Mesendoderm (in vitro differentiated cells): ENCODE data around the gene APOC3.

Experiments
- DNase-seq: peaks from one replicate; pipeline ENCODE4 v3.0.0; 2013
- H2AK5ac ChIP-seq: 2 replicates; pipeline ENCODE4 v1.6.1; 2013; ENCODE audit warnings: low read length, inconsistent platforms
- H2BK120ac ChIP-seq: 2 replicates; pipeline ENCODE4 v1.6.1; 2013; ENCODE audit warnings: low read depth, mild to moderate bottlenecking, low read length, moderate library complexity, mixed read lengths
- H2BK15ac ChIP-seq: replicated peaks from 2 replicates; pipeline ENCODE4 v1.6.1; 2013; ENCODE audit warnings: low read depth, mild to moderate bottlenecking, moderate library complexity
- H2BK5ac ChIP-seq: 2 replicates; pipeline ENCODE4 v1.6.1; 2013; ENCODE audit warnings: low read length, inconsistent platforms
- H3K18ac ChIP-seq: 2 replicates; pipeline ENCODE4 v1.6.1; 2013; ENCODE audit warnings: mild to moderate bottlenecking, low read length, mixed read lengths
- H3K23ac ChIP-seq: one replicate; pipeline ENCODE4 v1.6.1; 2013; ENCODE audit warnings: low read length
- H3K27ac ChIP-seq: 2 replicates; pipeline ENCODE4 v1.5.1; 2013; ENCODE audit warnings: low read depth, mild to moderate bottlenecking, inconsistent platforms, low read length, moderate library complexity
- H3K27me3 ChIP-seq: 2 replicates; pipeline ENCODE4 v1.6.1; 2013; ENCODE audit warnings: low read length, control low read depth, mild to moderate bottlenecking, inconsistent platforms; ENCODE audit not compliant: insufficient read depth, poor library complexity
- H3K36me3 ChIP-seq: 2 replicates; pipeline ENCODE4 v1.6.1; 2013; ENCODE audit warnings: low read length, inconsistent platforms; ENCODE audit not compliant: control insufficient read depth, insufficient read depth
- H3K4ac ChIP-seq: one replicate; pipeline ENCODE4 v1.6.1; 2013; ENCODE audit warnings: low read depth, mild to moderate bottlenecking, low read length, moderate library complexity
- H3K4me1 ChIP-seq: 2 replicates; pipeline ENCODE4 v1.6.1; 2013; ENCODE audit warnings: low read depth, low read length, inconsistent platforms; ENCODE audit not compliant: control insufficient read depth
- H3K4me2 ChIP-seq: 2 replicates; pipeline ENCODE4 v1.6.1; 2013; ENCODE audit warnings: low read length
- H3K4me3 ChIP-seq: 2 replicates; pipeline ENCODE4 v1.5.1; 2013; ENCODE audit warnings: mild to moderate bottlenecking, low read length
- H3K56ac ChIP-seq: one replicate; pipeline ENCODE4 v1.6.1; 2013; ENCODE audit warnings: low read length
- H3K79me1 ChIP-seq: 2 replicates; pipeline ENCODE4 v1.6.1; 2013; ENCODE audit warnings: low read length, inconsistent platforms
- H3K79me2 ChIP-seq: 2 replicates; pipeline ENCODE4 v1.6.1; 2013; ENCODE audit warnings: mild to moderate bottlenecking, low read length; ENCODE audit not compliant: control insufficient read depth, insufficient read depth
- H3K9ac ChIP-seq: 2 replicates; pipeline ENCODE4 v1.6.1; 2013; ENCODE audit warnings: low read length, inconsistent platforms
- H4K5ac ChIP-seq: one replicate; pipeline ENCODE4 v1.6.1; 2013; ENCODE audit warnings: low read length
- H4K8ac ChIP-seq: one replicate; pipeline ENCODE4 v1.6.1; 2013; ENCODE audit warnings: low read depth, mild to moderate bottlenecking, control low read depth, low read length, moderate library complexity
- WGBS: extraction: QIAGEN DNeasy Blood & Tissue Kit; methylation state at CpG from one replicate; pipeline ENCODE4 v1.1.7; 2013; ENCODE audit warnings: low lambda C conversion rate, missing lambda C conversion rate; ENCODE audit not compliant: insufficient coverage; ENCODE audit errors: extremely low coverage; 5-methylcytosine and 5-hydroxymethylcytosine counted together

APOC3 gene

DNA sequence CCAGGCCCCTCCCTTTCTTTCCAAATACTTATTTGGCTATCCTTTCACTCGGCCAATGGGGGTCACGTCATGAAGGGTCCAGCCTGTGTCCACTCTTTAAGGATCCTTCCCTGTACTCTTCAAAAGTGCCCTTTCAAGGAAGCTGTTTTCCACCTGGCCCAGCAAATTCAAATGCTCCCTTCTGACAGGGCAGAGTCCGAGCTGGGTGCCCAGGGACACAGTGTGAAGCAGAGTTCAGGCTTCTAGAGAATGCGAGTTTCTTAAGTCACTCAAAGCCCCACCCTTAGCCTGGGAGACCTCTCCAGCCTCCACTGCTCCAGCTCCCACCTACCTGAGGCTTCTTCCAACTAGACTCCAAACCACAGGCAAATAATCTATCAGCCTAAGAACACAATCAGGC lies 13.2 kb downstream of the APOC3 start:
- H3K9ac ChIP-seq = no peak overlapping the region
- no peak overlapping the region for H3K4me2 ChIP-seq
- no CpG with 5 or more reads among the region's 4 CpGs for WGBS
- H3K18ac ChIP-seq = no peak overlapping the region
- H3K4me3 ChIP-seq = no peak overlapping the region
- no peak overlapping the region for H3K56ac ChIP-seq
- H3K79me1 ChIP-seq = no peaks in the 10 kb centered on the region
- H3K27ac ChIP-seq = no peak overlapping the region
- no peak overlapping the region for H3K4ac ChIP-seq
- H3K27me3 ChIP-seq = no peaks in the 10 kb centered on the region
- H2BK120ac ChIP-seq = no peak overlapping the region
- H3K4me1 ChIP-seq = peaks cover 2% of the 10 kb centered on the region
- no peak for DNase-seq
- no peaks in the 10 kb centered on the region for H3K79me2 ChIP-seq
- no peak overlapping the region for H2AK5ac ChIP-seq
- H2BK15ac ChIP-seq = no peak overlapping the region
- H4K8ac ChIP-seq = no peak overlapping the region
- H3K23ac ChIP-seq = no peak overlapping the region
- H2BK5ac ChIP-seq = no peak overlapping the region
- peaks cover 2% of the 10 kb centered on the region for H3K36me3 ChIP-seq
- H4K5ac ChIP-seq = no peak overlapping the region

DNA sequence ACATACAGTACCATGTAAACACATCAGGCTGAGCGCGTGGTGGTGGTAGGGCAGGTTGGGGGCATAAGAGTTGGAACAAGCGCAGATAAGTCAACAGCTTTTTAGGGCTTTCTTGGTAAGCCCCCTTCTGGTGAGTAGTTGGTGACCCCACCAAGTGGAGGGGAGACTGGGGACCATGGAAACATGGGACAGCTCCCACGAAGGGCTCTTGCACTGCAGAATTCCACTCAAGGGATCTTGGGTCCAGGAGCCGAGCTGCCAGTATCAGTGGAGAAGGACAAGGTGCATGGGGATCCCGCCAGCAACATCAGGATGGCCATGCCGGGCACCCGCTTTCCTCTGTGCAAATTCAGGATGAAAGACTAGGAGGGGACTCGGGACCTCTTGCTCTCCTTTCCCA lies 14.0 kb downstream of the APOC3 start:
- H4K8ac ChIP-seq = no peak overlapping the region
- H3K18ac ChIP-seq = no peak overlapping the region
- no CpG with 5 or more reads among the region's 9 CpGs for whole genome bisulfite sequencing
- H3K56ac ChIP-seq = no peak overlapping the region
- no peak overlapping the region for H2AK5ac ChIP-seq
- no peak overlapping the region for H3K4ac ChIP-seq
- H3K4me2 ChIP-seq = no peak overlapping the region
- no peak for DNase-seq
- H3K79me2 ChIP-seq = no peaks in the 10 kb centered on the region
- no peak overlapping the region for H3K9ac ChIP-seq
- peaks cover 2% of the 10 kb centered on the region for H3K36me3 ChIP-seq
- no peak overlapping the region for H4K5ac ChIP-seq
- H3K4me3 ChIP-seq = no peak overlapping the region
- H3K27ac ChIP-seq = no peak overlapping the region
- no peak overlapping the region for H2BK5ac ChIP-seq
- no peak overlapping the region for H3K23ac ChIP-seq
- H2BK15ac ChIP-seq = no peak overlapping the region
- H2BK120ac ChIP-seq = no peak overlapping the region
- no peaks in the 10 kb centered on the region for H3K79me1 ChIP-seq
- H3K27me3 ChIP-seq = no peaks in the 10 kb centered on the region
- H3K4me1 ChIP-seq = no peaks in the 10 kb centered on the region

DNA sequence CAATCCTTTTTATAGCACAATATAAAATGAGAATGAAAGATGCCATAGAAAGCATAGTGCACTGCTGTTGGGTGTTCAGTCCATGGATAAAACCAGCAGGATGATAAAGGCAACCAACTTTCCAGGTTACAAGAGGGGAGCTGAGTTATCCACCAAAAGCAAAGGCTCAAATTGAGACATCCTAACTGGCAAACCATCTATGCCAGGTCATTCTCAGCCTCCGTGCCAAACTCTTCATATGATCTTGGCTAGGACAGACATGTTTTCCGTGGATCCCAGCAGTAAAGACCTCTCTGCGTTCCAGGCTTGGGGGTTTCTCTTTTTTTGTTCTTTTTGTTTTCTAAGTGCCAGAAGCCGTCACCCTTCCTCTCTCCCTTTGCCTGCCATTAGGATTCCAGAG lies 15.0 kb downstream of the APOC3 start:
- Histone ChIP-seq H3K4me2 (no peak overlapping the region), H3K79me1 (no peaks in the 10 kb centered on the region), H2BK15ac (no peak overlapping the region), H2BK120ac (no peak overlapping the region), H3K79me2 (no peaks in the 10 kb centered on the region), H3K4me3 (no peak overlapping the region), H3K36me3 (peaks cover 2% of the 10 kb centered on the region), H3K56ac (no peak overlapping the region), H3K27me3 (no peaks in the 10 kb centered on the region), H2AK5ac (no peak overlapping the region), H4K5ac (no peak overlapping the region), H3K4me1 (no peaks in the 10 kb centered on the region), H3K27ac (no peak overlapping the region), H3K9ac (no peak overlapping the region), H3K4ac (no peak overlapping the region), H4K8ac (no peak overlapping the region), H2BK5ac (no peak overlapping the region), H3K18ac (no peak overlapping the region), H3K23ac (no peak overlapping the region)
- WGBS = no CpG with 5 or more reads among the region's 4 CpGs
- no peak for DNase-seq

DNA sequence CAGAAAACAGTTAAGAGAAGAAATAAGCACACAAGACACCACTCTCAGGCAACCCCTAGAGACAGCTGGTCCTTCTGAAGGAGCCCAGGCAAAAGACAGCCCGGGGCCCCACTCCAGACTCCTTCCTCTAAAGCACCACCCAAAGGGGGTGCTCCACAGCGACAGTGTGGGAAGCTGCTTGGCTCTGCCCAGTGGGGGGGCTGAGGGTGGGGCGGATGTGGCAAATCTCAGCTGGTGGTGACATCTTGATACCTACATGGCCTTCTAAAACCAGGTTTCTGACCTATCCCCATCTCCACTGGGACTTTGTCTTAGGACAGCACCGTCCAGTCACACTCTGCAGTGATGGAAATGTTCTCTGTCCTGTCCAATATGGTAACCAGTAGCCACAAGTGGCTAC lies 17.9 kb downstream of the APOC3 start:
- no peak overlapping the region for H2BK5ac ChIP-seq
- H3K36me3 ChIP-seq = peaks cover 2% of the 10 kb centered on the region
- H3K27me3 ChIP-seq = no peaks in the 10 kb centered on the region
- H4K5ac ChIP-seq = no peak overlapping the region
- no peak overlapping the region for H3K18ac ChIP-seq
- no peak overlapping the region for H2BK120ac ChIP-seq
- H2BK15ac ChIP-seq = no peak overlapping the region
- H3K56ac ChIP-seq = no peak overlapping the region
- H3K4me3 ChIP-seq = no peak overlapping the region
- no peak overlapping the region for H4K8ac ChIP-seq
- H3K23ac ChIP-seq = no peak overlapping the region
- no peak overlapping the region for H2AK5ac ChIP-seq
- no peaks in the 10 kb centered on the region for H3K79me1 ChIP-seq
- no peak overlapping the region for H3K27ac ChIP-seq
- no peak for DNase-seq
- no CpG with 5 or more reads among the region's 4 CpGs for WGBS
- no peak overlapping the region for H3K4ac ChIP-seq
- H3K4me2 ChIP-seq = no peak overlapping the region
- H3K4me1 ChIP-seq = no peaks in the 10 kb centered on the region
- H3K9ac ChIP-seq = no peak overlapping the region
- H3K79me2 ChIP-seq = no peaks in the 10 kb centered on the region

DNA sequence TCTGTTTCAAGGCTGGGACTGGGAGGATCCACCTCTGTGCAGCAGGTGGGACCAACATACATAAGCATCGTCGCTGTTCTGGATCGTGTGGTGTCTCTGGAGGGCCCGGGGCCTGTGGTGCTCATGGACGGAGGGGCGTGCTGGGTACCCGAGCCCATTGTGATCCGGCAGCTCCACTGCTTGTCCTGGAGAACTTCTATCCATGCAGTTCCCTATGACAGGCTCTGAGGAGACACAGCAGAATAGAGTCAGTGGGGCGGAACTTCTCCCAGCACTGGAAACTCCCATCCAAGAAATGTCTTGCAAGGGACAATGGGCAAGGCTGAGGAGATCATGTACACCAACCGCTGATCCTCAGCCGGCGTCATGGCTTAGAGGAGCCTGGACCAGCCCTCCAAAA lies 19.4 kb downstream of the APOC3 start:
- Histone ChIP-seq H4K5ac (no peak overlapping the region), H3K79me2 (no peaks in the 10 kb centered on the region), H2BK5ac (no peak overlapping the region), H4K8ac (no peak overlapping the region), H2BK120ac (no peak overlapping the region), H3K79me1 (no peaks in the 10 kb centered on the region), H3K18ac (no peak overlapping the region), H3K23ac (no peak overlapping the region), H3K9ac (no peak overlapping the region), H3K4me3 (no peak overlapping the region), H3K27ac (no peak overlapping the region), H2BK15ac (no peak overlapping the region), H3K36me3 (peaks cover 2% of the 10 kb centered on the region), H3K4me1 (no peaks in the 10 kb centered on the region), H3K4me2 (no peak overlapping the region), H2AK5ac (no peak overlapping the region), H3K56ac (no peak overlapping the region), H3K4ac (no peak overlapping the region), H3K27me3 (no peaks in the 10 kb centered on the region)
- no CpG with 5 or more reads among the region's 12 CpGs for WGBS
- no peak for DNase-seq

DNA sequence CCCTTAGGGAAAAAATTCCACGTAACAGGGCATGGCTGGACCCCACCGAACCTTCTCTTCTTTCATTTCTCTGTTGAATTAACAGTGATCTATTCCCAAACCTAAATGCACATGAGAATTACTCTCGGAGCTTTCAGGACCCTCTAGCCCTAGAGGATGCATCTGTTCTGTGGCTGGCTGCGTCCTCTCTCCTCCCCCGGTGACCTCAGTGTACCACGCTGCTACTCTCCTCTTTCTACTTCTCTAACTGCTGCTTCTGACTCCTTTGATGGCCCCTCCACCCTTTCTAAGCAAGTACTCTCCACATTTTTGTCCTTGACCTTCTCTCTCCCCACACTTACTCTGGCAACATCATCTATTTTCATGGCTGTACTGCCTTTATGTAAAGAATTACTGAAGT lies 19.8 kb downstream of the APOC3 start:
- no CpG with 5 or more reads among the region's 6 CpGs for WGBS
- no peak overlapping the region for H4K8ac ChIP-seq
- no peak for DNase-seq

More for the DNA sequence above, 19.8 kb downstream of the APOC3 start:
- H3K4me1 ChIP-seq = no peaks in the 10 kb centered on the region
- H2AK5ac ChIP-seq = no peak overlapping the region
- no peak overlapping the region for H4K5ac ChIP-seq
- H3K4me2 ChIP-seq = no peak overlapping the region
- H2BK120ac ChIP-seq = no peak overlapping the region
- no peaks in the 10 kb centered on the region for H3K79me2 ChIP-seq
- no peak overlapping the region for H3K27ac ChIP-seq
- H3K4me3 ChIP-seq = no peak overlapping the region
- peaks cover 2% of the 10 kb centered on the region for H3K36me3 ChIP-seq
- no peak overlapping the region for H3K4ac ChIP-seq
- H2BK15ac ChIP-seq = no peak overlapping the region
- no peak overlapping the region for H3K18ac ChIP-seq
- H3K56ac ChIP-seq = no peak overlapping the region
- H3K79me1 ChIP-seq = no peaks in the 10 kb centered on the region
- H2BK5ac ChIP-seq = no peak overlapping the region
- H3K9ac ChIP-seq = no peak overlapping the region
- no peak overlapping the region for H3K23ac ChIP-seq
- H3K27me3 ChIP-seq = no peaks in the 10 kb centered on the region
